Tongue (tissue), 1 donor: ENCODE data around the gene TBCK. TPM values are rescaled to one million over a fixed set of nuclear protein-coding genes. Genes with fewer than 3 reads are reported as not detected.

Experiments
- total RNA-seq: library from RNA; depleted of rRNA; stranded (reverse); fragments of >200 nt; gene quantifications from one replicate; pipeline ENCODE4 v1.2.3, GENCODE V29; 2014

TBCK gene
- total RNA-seq, 1 donor from 2014 or later: 72.9 TPM

Other genes starting within 250 kb of the TBCK start
- 33.5 TPM for gene AIMP1, start 341 bp upstream of the TBCK start, total RNA-seq
- not detected for gene GIMD1, start 52.6 kb upstream of the TBCK start, total RNA-seq